GDM1 (cell line): ENCODE results near the gene USP5.

Source experiments
- DNase-seq: peaks from one replicate; lab custom pipeline; 2025; lab: John Stamatoyannopoulos, UW

Gene USP5, protein sequence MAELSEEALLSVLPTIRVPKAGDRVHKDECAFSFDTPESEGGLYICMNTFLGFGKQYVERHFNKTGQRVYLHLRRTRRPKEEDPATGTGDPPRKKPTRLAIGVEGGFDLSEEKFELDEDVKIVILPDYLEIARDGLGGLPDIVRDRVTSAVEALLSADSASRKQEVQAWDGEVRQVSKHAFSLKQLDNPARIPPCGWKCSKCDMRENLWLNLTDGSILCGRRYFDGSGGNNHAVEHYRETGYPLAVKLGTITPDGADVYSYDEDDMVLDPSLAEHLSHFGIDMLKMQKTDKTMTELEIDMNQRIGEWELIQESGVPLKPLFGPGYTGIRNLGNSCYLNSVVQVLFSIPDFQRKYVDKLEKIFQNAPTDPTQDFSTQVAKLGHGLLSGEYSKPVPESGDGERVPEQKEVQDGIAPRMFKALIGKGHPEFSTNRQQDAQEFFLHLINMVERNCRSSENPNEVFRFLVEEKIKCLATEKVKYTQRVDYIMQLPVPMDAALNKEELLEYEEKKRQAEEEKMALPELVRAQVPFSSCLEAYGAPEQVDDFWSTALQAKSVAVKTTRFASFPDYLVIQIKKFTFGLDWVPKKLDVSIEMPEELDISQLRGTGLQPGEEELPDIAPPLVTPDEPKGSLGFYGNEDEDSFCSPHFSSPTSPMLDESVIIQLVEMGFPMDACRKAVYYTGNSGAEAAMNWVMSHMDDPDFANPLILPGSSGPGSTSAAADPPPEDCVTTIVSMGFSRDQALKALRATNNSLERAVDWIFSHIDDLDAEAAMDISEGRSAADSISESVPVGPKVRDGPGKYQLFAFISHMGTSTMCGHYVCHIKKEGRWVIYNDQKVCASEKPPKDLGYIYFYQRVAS

DNA sequence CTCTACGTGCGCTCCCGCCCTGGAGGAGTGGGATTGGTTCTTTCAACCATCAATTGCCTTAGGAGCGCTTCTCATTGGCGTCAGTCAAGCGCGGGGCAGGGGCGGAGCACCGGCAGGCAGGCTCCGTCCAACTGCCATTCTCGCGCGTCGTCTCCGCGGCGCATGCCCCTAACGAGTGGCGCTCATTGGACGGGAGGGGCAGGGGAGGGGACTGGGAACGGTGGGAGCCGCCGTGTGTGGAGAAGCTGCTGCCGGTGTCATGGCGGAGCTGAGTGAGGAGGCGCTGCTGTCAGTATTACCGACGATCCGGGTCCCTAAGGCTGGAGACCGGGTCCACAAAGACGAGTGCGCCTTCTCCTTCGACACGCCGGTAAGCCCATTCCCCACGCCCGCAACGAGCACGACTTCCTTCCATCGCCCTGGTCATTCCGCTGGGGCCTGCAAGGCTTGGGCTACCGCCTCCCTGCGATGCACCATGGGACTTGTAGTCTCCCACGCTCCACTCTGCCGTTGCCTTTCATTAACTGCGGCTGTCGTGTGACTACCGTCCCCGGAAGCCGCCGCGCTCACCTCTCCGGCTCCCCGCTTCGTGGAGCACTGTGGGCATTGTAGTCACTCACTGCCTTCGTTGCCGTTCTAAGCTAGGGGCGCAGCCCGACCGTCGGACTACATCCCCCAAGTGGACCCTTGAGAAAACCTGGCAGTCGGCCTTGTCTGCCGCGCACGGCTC lies at the start of gene USP5:
TSS of gene USP5 (plus strand) at position 230 of the 730 bp plus-strand sequence. CDS start at position 260, 30 bp downstream.
- DNase-seq, result peak; percentile 99

DNA sequence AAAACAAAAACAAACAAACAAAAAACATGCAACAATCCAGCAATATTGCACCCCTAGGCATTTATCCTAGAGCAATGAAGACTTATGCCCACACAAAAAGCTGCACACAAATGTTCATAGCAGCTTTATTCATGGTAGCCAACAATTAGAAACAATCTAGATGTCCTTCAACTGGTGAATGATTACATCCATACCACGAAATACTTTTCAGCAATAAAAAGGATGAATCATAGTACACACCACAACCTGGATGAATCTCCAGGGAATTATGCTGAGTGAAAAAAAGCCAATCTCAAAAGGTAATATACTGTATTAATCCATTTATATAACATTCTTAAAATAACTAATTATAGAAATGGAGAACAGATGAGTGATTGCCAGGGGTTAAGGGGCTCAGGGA lies 44.8 kb upstream of the USP5 start:
- no peak for DNase-seq

DNA sequence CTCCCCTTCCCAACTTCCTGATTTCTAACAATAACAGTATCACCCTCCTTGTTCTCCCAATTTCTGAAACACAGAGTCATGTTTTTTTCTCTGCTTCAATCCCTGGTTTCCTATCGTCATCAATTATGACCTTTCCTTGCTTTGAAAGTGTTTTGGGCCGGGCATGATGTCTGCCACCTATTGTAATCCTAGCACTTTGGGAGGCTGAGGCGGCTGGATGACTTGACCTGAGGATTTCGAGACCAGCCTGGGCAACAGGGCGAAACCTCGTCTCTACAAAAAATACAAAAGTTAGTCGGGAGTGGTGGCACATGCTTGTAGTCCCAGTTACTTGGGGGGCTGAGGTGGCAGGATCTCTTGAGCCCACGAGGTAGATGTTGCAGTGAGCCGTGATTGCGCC lies 42.9 kb upstream of the USP5 start:
- DNase-seq, result no peak

DNA sequence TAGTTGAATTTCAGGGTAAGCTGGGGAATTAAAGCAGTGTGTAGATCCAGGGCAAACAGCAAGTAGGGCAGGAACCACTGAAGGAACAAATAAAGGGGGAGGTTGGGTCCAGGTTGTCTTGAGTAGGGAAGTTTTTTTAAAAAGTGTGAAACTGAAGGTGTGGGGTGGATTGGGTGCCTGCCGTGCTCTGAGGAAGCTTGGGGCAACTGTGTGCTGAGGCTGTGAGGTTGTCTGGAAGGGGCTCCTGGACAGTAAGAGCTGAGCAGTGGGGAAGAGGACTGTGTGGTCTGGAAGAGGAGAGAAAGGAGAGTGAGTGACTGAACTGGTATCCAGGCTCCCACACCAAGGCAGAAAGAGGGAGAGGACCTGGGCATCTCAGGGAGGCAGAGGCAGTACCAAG lies 41.2 kb upstream of the USP5 start:
- DNase-seq, result no peak

DNA sequence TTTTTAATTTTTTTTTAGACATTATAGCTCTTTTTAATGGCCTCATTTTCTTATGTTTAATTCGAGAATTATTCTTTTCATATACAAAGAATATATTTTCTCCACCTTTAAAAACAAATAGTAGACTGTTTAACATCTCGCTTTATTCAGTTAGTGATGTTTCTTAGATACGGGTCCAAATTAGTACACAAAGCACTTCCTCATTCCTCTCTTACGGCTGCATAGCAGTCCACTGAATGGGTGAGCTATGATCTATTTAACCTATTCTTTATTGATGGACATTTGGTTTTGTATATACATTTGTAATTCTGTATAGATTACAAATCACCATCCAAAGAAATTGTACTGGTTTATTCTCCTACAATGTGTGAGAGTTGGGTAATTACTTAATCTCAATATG lies 38.6 kb upstream of the USP5 start:
- no peak for DNase-seq

DNA sequence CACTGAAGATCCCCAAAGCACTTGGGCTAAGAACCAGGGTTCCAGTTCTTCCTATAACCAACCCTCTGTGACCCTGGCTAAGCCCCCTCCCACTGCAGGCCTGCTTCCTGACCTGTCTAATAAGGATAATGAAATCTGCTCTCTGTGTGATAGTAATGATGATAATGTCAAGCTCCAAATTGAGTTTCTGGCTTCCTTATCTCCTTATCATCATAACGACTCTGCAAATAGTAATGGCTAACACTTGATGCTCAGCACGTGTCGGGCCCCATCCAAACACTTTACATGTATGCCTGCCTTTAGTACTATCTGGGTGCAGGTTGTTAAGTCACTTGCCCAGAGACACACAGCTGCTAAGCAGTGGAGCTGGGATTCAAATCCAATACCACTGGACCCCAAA lies 35.4 kb upstream of the USP5 start:
- no peak for DNase-seq

DNA sequence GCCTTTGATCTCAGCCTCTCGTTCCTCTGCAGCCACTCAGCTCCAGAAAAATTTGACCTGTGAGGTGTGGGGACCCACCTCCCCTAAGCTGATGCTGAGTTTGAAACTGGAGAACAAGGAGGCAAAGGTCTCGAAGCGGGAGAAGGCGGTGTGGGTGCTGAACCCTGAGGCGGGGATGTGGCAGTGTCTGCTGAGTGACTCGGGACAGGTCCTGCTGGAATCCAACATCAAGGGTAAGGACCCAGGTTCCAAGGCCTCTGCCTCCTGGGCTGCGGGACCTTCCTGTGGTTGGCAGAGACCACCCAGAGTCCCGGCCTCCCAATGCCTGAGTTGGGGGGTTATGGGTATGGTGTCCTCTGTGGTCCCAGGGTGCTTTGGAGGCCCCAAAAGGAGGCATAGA lies 34.9 kb upstream of the USP5 start:
- DNase-seq, result no peak

DNA sequence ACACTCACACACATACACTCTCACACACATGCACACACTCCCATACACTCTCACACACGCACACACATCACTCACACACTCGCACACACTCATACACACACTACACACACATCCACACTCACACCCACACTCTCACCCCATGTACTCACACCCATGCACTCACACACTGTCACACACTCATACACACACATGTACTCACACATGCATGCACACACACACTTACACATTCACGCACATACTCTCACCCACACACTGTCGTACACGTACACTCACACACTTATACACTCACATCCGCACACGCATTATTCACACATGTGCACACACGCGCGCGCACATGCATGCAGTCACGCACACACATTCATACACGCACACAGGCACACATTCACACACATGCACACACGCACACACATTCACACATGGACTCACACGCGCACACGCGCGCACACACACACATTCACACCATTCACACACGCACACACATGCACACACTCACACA lies 34.2 kb upstream of the USP5 start:
- DNase-seq, result no peak

DNA sequence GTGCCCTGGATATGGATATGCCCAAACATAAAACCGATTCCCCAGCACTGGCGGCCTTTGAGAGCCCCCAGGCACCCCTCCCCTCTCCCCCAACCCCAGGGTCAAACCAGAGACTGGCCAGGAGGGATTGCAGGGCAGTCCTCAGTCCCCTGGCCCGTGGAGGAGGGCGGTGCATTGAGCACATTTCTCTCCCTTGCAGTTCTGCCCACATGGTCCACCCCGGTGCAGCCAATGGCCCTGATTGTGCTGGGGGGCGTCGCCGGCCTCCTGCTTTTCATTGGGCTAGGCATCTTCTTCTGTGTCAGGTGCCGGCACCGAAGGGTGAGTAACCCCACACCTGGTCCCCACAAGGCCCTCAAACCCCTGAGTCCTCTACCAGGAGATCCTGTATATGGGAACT lies 33.7 kb upstream of the USP5 start:
- DNase-seq, result no peak

DNA sequence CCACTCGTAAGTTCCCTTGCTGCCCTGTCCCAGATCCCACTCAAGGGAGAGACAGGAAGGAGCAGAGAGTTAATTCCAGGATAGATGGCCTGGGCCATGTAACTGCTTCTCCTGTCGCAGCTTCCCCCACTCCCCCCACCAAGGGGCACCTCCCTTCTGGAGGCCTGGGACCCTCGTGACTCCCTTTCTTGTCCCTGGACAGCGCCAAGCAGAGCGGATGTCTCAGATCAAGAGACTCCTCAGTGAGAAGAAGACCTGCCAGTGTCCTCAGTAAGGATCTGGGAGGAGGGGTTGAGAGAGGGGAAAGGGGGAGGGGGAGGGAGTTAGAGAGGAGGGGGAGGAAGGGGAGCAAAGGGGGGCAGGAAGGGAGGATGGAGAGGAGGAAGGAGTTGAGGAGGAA lies 33.3 kb upstream of the USP5 start:
- no peak for DNase-seq

DNA sequence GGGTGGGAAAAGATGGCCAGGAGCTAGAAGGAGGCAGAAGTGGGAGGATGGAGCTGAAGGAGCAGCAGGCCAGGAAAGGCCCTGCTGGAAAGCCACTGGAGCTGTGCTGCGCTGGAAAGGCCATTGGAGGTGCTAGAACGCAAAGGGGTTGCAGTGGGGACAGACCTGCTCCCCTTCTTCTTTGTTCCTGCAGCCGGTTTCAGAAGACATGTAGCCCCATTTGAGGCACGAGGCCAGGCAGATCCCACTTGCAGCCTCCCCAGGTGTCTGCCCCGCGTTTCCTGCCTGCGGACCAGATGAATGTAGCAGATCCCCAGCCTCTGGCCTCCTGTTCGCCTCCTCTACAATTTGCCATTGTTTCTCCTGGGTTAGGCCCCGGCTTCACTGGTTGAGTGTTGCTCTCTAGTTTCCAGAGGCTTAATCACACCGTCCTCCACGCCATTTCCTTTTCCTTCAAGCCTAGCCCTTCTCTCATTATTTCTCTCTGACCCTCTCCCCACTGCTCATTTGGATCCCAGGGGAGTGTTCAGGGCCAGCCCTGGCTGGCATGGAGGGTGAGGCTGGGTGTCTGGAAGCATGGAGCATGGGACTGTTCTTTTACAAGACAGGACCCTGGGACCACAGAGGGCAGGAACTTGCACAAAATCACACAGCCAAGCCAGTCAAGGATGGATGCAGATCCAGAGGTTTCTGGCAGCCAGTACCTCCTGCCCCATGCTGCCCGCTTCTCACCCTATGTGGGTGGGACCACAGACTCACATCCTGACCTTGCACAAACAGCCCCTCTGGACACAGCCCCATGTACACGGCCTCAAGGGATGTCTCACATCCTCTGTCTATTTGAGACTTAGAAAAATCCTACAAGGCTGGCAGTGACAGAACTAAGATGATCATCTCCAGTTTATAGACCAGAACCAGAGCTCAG lies 32.6 kb upstream of the USP5 start:
- no peak for DNase-seq

DNA sequence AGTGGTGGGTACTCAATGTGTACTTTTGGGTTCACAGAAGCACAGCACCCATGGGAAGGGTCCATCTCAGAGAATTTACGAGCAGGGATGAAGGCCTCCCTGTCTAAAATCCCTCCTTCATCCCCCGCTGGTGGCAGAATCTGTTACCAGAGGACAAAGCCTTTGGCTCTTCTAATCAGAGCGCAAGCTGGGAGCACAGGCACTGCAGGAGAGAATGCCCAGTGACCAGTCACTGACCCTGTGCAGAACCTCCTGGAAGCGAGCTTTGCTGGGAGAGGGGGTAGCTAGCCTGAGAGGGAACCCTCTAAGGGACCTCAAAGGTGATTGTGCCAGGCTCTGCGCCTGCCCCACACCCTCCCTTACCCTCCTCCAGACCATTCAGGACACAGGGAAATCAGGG lies 31.8 kb upstream of the USP5 start:
- no peak for DNase-seq

DNA sequence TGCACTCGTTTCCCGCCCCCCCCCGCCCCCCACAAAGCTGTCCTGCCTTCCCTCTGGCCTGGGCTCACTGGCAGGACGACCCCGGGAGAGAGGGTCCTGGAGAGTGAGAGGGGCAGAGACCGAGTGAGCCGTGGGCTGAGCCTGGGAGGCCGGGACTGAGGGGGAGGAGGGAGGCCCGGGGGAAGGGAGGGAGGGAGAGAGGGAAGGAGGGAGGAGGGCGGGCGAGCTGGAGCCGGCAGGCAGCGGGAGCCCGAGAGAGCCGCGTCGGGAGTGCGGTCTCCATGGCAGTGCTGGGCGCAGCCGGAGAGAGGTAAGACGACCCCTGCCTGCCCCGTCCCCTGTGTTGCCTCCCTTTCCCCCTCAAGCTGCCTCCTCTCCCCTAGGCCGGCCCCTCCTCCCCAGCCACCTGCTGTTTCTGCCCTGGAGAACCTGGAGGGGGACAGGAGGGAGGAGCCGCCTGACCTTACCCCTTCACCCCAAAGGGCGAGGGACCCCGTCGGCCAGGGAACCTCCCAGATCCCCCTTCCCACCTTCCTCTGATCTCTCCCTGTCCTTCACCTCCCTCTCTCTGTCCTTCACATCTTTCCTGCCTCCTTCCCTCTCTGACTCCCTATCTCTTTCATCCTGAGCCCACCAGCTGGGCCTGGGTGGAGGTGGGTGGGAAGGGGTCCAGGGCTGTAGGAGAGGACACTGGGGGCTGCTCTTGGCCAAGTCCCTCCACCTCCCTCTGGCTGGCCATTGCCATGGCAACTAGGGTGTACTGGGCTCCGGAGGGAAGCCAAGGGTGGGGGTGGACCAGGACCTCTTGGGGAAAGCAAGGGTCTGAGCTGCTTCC lies 30.1 kb upstream of the USP5 start, which contains the start of gene GPR162:
TSS of gene GPR162 (plus strand) at position 231 of the 835 bp plus-strand sequence. CDS start 2,078 bp downstream, outside the sequence.
- peak; percentile 46 for DNase-seq

DNA sequence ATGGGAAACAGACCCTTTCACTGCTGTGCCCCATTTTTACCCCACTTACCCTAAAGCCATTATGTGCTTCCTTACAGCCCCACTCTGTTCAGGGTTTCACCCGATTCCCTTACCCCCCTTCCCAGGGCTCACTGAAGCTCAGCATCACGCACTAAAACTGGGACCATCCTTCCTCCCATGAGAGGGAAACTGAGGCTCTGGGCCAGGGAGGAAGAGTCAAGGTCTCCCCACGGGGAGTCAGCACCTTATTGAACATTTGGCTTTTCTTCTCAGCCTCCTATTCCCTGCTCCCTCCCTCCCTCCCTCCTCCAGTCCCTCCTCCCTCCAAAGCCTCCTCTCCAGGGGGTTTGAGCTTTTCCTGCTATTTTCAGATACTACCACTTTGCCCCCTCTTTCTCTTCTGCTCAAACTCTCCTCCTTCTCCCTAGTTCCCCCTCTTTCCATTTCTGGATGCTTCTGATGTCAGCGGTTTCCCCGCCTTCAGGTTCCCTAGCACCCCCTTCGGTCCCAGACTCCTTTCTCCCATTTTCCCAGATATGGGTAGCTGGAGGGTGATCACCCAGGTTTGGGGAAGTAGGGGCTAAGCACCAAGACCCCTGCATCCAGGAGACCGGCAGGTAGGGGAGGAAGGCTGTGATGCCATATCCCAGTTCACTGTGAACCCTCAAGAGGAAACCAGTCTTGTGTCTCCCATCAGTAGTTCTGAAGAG lies 29.4 kb upstream of the USP5 start:
- no peak for DNase-seq

DNA sequence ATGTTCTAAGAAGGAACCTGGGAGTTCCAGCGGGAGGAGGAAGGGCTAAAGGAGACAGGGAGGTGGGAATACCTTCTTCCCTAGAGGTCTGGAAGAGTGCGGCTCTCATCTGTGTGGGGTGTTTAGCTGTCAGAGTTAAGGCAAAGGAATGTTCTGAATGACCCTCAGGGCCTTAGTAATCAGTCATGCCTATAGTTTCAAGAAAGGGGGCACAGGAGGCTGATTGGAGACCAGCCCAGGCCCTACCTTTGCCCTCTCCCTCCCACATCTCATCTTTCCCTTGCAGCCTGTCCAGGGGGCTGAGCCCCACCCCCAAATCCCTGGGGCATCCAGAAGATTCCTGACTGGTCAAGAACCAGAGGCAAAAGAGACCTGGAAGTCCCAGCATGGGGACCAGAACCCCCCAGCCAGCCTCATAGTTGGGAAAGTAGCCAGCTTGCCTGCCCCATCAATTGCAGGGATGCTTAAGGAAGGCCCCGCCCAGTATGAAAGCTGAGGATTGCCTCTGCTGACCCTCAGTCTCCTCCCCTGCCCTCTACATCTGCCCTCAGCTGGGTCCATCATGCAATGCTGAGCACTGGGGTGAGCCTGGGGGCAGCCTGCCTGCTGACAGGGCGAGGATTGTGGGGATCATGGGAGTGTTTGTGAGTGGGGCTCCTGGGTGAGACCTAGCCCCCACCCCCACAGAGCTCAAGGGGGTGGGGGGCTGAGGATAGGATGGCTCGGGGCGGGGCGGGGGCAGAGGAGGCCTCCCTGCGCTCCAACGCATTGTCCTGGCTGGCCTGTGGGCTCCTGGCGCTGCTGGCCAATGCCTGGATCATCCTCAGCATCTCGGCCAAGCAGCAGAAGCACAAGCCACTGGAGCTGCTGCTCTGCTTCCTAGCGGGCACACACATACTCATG lies 28.5 kb upstream of the USP5 start:
- no peak for DNase-seq

DNA sequence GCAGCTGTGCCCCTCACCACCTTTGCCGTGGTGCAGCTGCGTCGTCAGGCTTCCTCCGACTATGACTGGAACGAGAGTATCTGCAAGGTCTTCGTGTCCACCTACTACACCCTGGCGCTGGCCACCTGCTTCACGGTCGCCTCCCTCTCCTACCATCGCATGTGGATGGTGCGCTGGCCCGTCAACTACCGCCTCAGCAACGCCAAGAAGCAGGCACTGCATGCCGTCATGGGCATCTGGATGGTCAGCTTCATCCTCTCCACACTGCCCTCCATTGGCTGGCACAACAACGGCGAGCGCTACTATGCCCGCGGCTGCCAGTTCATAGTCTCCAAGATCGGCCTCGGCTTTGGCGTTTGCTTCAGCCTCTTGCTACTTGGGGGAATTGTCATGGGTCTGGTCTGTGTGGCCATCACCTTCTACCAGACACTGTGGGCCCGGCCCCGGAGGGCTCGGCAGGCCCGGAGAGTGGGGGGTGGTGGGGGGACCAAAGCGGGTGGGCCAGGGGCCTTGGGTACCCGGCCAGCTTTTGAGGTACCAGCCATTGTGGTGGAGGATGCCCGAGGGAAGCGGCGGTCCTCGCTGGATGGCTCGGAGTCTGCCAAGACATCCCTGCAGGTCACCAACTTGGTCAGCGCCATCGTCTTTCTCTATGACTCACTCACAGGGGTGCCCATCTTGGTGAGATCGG lies 27.7 kb upstream of the USP5 start:
- DNase-seq, result no peak

DNA sequence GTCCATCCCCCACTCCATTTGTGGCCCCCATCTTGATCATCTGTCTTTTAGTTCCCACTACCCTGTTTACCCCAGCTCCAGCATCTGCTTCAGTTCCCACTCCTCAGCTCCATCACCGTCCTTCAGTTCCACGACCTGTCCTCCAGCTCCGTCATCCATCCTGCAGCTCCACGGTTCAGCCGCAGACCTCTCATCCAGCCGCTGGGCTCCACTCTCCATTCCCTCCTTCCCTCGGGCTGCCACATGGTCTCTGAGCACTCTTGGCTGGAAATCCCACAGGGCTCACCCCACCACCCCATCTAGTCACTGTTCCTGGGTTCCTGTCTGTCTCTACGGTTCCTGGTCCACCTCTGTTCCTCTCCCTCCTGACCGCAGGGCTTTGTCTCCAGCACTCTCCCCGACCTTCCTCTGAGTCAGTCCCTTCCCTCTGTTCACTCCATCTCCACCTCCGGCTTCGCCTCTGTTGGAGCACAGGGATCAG lies 27.0 kb upstream of the USP5 start:
- DNase-seq, result no peak
